Measurements from ENCODE around the gene FASTKD1. TPM values are rescaled to one million over a fixed set of nuclear protein-coding genes. Genes with fewer than 3 reads are reported as not detected.
"Not testable (repeated sequence)": the region's sequence is repeated elsewhere in the genome, so short reads cannot be mapped to it uniquely, and the experiment has no call there.

The FASTKD1 gene
- total RNA-seq, 2 experiments from 2014 or later = 6.3 to 7.2 TPM

DNA sequence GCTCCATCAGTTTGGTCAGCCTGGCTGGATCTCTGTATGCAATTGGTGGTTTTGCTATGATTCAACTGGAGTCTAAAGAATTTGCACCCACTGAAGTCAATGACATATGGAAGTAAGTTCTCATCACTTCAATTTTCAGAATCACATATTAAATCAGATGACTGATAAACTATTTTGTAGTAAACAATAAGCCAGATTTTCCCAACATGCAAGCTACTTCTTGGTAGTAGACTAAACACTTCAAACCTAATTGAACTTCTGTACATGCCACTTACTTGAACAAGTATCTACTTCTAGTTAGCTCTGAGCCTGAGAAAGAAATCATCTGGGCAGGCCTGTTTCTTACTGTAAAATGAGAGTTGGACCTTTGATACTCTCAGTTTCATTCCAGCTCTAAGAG lies 52.8 kb downstream of the FASTKD1 start:
- DNase-seq (no peak), ATAC-seq (ENCODE audit: poor library complexity) (no peak)
- H3K4me3 ChIP-seq (ENCODE audit: low read length) = no peak overlapping the region
- H3K36me3 ChIP-seq (ENCODE audit: insufficient read depth, low read length) = no peaks in the 10 kb centered on the region
- no peak overlapping the region for H3K27ac ChIP-seq (ENCODE audit: low read depth in 1 of 2, low read length in 2 of 2)
- ChIA-PET POLR2A (interaction anchor here (0.5 kb wide), 1 partner anchor 28 kb away, joined by 3 read pairs; no protein-coding TSS in a partner anchor), CTCF (no interaction called here)
- Mint-ChIP-seq H3K4me1 (ENCODE audit: low read depth) (no peaks in the 10 kb centered on the region), H3K4me3 (no peak overlapping the region), H3K36me3 (ENCODE audit: low read depth) (no peaks in the 10 kb centered on the region), H3K27ac (no peak overlapping the region), H3K9me3 (no peaks in the 10 kb centered on the region), H3K27me3 (no peaks in the 10 kb centered on the region)
- TF ChIP-seq, protein P1, sequence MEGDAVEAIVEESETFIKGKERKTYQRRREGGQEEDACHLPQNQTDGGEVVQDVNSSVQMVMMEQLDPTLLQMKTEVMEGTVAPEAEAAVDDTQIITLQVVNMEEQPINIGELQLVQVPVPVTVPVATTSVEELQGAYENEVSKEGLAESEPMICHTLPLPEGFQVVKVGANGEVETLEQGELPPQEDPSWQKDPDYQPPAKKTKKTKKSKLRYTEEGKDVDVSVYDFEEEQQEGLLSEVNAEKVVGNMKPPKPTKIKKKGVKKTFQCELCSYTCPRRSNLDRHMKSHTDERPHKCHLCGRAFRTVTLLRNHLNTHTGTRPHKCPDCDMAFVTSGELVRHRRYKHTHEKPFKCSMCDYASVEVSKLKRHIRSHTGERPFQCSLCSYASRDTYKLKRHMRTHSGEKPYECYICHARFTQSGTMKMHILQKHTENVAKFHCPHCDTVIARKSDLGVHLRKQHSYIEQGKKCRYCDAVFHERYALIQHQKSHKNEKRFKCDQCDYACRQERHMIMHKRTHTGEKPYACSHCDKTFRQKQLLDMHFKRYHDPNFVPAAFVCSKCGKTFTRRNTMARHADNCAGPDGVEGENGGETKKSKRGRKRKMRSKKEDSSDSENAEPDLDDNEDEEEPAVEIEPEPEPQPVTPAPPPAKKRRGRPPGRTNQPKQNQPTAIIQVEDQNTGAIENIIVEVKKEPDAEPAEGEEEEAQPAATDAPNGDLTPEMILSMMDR (IDR thresholded peaks at IDR 0.05) = no peak
- H3K9me3 ChIP-seq (ENCODE audit: control insufficient read depth in 1 of 2, insufficient read depth in 1 of 2, low read length in 2 of 2) = no peaks in the 10 kb centered on the region
- intact Hi-C loops (cut with DNase I, micrococcal nuclease) = loop anchor here in 1 of 2 experiments (10.0 kb wide), 1 partner anchor 154 kb away; no protein-coding TSS in a partner anchor
- H3K27me3 ChIP-seq (ENCODE audit: control insufficient read depth in 1 of 2, insufficient read depth in 2 of 2, low read length in 2 of 2) = no peaks in the 10 kb centered on the region
- H3K4me1 ChIP-seq (ENCODE audit: insufficient read depth, low read length) = no peaks in the 10 kb centered on the region

DNA sequence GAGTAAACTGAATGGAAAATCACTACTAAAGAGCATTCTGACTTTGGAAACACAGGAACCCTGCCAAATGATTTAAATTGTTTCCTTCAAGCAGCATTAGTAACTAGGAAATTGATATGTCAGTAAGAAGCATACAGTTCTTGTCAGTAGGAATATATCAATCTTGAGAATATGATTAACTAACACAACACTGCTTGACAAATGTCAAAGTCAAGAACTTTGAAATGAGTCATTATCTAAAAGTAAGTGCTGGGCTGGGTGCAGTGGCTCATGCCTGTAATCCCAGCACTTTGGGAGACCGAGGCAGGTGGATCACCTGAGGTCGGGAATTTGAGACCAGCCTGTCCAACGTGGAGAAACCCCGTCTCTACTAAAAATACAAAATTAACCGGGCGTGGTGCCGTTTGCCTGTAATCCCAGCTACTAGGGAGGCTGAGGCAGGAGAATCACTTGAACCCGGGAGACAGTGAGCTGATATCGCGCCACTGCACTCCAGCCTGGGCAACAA lies 57.1 kb downstream of the FASTKD1 start:
- DNase-seq; H3K4me1 ChIP-seq (ENCODE audit: insufficient read depth, low read length); H3K27me3 Mint-ChIP-seq; H3K9me3 Mint-ChIP-seq; CTCF ChIA-PET; H3K4me1 Mint-ChIP-seq (ENCODE audit: low read depth); POLR2A ChIA-PET; H3K27ac Mint-ChIP-seq; H3K27ac ChIP-seq (ENCODE audit: low read depth in 1 of 2, low read length in 2 of 2); H3K36me3 Mint-ChIP-seq (ENCODE audit: low read depth); H3K9me3 ChIP-seq (ENCODE audit: control insufficient read depth in 1 of 2, insufficient read depth in 1 of 2, low read length in 2 of 2); H3K27me3 ChIP-seq (ENCODE audit: control insufficient read depth in 1 of 2, insufficient read depth in 2 of 2, low read length in 2 of 2); H3K36me3 ChIP-seq (ENCODE audit: insufficient read depth, low read length); ATAC-seq (ENCODE audit: poor library complexity); H3K4me3 Mint-ChIP-seq; intact Hi-C loops (cut with DNase I, micrococcal nuclease); H3K4me3 ChIP-seq (ENCODE audit: low read length): not testable (repeated sequence)

DNA sequence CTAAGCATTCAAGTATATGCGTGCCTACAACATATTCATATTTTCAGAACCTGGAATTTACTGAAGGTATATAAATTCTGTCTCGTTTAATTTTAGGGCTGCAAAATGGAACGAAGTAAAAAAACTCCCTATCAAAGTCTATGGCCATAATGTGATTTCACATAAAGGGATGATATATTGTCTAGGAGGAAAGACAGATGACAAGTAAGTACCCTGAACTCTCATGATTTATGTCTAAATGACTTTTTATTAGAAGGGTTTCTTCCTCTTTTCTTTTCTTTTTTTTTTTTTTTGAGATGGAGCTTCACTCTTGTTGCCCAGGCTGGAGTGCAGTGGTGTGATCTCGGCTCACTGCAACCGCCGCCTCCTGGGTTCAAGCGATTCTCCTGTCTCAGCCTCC lies 58.9 kb downstream of the FASTKD1 start:
- H3K9me3 Mint-ChIP-seq; H3K36me3 ChIP-seq (ENCODE audit: insufficient read depth, low read length); H3K4me3 Mint-ChIP-seq; CTCF ChIA-PET; H3K27ac ChIP-seq (ENCODE audit: low read depth in 1 of 2, low read length in 2 of 2); H3K4me3 ChIP-seq (ENCODE audit: low read length); ATAC-seq (ENCODE audit: poor library complexity); H3K4me1 ChIP-seq (ENCODE audit: insufficient read depth, low read length); H3K27ac Mint-ChIP-seq; H3K9me3 ChIP-seq (ENCODE audit: control insufficient read depth in 1 of 2, insufficient read depth in 1 of 2, low read length in 2 of 2); H3K36me3 Mint-ChIP-seq (ENCODE audit: low read depth); H3K4me1 Mint-ChIP-seq (ENCODE audit: low read depth); POLR2A ChIA-PET; DNase-seq; H3K27me3 ChIP-seq (ENCODE audit: control insufficient read depth in 1 of 2, insufficient read depth in 2 of 2, low read length in 2 of 2); H3K27me3 Mint-ChIP-seq; intact Hi-C loops (cut with DNase I, micrococcal nuclease): not testable (repeated sequence)

DNA sequence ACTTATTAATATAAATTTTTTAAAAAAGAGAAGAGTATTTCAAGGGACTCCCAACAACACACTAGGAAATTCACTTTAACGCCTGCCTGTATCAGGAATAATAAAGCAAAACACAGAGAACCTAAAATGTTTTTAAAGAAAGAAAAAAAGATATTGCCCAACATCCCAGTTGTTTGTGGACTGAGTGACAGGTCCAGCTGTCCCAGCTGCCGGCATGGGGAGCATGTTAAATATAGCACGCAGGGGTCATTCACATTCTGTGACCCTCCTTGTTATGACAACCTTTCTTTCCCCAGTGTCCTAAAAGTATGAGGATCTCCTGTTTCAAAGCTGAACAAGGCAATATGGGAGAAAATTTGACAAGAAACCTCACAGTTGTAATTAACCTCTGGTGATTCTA lies 59.7 kb downstream of the FASTKD1 start:
- H3K4me3 ChIP-seq (ENCODE audit: low read length) = no peak overlapping the region
- no peaks in the 10 kb centered on the region for H3K9me3 Mint-ChIP-seq
- no peak overlapping the region for H3K27ac ChIP-seq (ENCODE audit: low read depth in 1 of 2, low read length in 2 of 2)
- H3K36me3 ChIP-seq (ENCODE audit: insufficient read depth, low read length) = no peaks in the 10 kb centered on the region
- no peaks in the 10 kb centered on the region for H3K27me3 ChIP-seq (ENCODE audit: control insufficient read depth in 1 of 2, insufficient read depth in 2 of 2, low read length in 2 of 2)
- ATAC-seq (ENCODE audit: poor library complexity) (no peak), DNase-seq (no peak)
- no peaks in the 10 kb centered on the region for H3K4me1 Mint-ChIP-seq (ENCODE audit: low read depth)
- POLR2A ChIA-PET = no interaction called here
- no peaks in the 10 kb centered on the region for H3K27me3 Mint-ChIP-seq
- CTCF ChIA-PET = no interaction called here
- TF ChIP-seq, protein P1 (IDR thresholded peaks at IDR 0.05) = no peak
- no peaks in the 10 kb centered on the region for H3K4me1 ChIP-seq (ENCODE audit: insufficient read depth, low read length)
- no peak overlapping the region for H3K27ac Mint-ChIP-seq
- H3K9me3 ChIP-seq (ENCODE audit: control insufficient read depth in 1 of 2, insufficient read depth in 1 of 2, low read length in 2 of 2) = no peaks in the 10 kb centered on the region
- H3K36me3 Mint-ChIP-seq (ENCODE audit: low read depth) = no peaks in the 10 kb centered on the region
- intact Hi-C loops (cut with DNase I, micrococcal nuclease) = no loop called here
- H3K4me3 Mint-ChIP-seq = no peak overlapping the region

Data from CD4-positive, alpha-beta T cell (primary cell).